ENCODE data around the gene CLIP1.

DNA sequence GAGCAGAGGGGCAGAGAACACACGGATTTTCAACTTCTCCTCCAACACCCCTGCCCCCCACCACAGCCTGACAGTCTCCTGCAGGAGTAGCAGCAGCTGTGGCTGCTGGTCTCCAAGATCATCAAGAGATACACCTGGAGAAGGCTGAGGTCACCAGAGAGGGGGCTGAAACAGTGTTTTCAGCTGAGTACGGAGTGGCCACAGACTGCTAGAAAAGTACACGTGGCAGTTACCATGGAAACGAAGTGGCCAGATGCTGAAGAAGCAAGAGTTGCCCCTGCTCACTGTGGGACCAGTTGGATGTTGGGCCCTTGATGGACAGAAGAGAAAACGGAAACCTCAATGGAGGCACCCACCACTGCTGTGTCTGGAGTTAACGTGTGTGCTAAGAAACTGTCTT is 191.7 kb downstream of the CLIP1 start:
- TF ChIP-seq MAX (IDR thresholded peaks at IDR 0.05; ENCODE audit: low read depth, low read length) (no peak), POLR2A (IDR thresholded peaks at IDR 0.05; ENCODE audit: extremely low read depth, insufficient read length) (no peak)
